HG03565 (cell line): Measurements from ENCODE around the gene F8.

Experiments used
- ATAC-seq: cut with Tn5 transposase; IDR thresholded peaks from one replicate; pipeline ENCODE4 v1.9.1; 2021; ENCODE audit warnings: mild to moderate bottlenecking, moderate library complexity; ENCODE audit not compliant: unreplicated experiment

Gene F8

DNA sequence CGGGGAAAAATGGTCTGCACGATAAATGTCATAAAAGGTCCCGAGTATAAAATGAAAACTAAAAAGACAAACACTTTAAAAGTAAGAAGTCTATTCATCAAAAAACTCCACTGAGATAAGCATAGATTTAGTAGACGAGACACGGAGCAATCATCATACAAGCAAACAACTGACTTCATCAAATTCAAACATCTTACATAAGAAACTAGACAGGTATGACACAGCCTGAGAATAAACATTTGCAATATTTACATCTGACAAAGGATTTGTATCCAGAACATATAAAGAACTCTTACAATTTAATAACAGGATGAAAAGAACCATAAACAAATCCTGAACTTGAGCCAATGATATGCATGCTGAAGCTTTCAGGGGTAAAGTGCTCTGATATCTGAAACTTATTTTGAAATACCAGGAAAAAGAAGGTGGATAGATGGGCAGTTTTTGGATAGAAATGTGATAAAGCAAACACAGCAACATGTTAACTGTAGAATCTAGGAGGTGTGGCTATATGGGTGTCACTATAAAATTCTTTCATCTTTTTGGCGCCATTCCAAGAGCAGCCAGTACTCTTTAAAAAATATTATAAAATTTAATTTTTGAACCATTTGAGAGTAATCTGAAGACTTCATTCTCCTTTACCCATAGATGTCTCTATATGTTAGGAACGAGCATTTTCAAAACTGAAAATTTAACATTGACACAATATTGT, 229.3 kb downstream of the F8 start:
- no peak for ATAC-seq

- no peak for ATAC-seq
Observed at GRCh38 chrX:154791939-154792338, 230.6 kb downstream of the F8 start.

- ATAC-seq: no peak
Observed at GRCh38 chrX:154791467-154791866, 231.1 kb downstream of the F8 start.
